SK-N-SH (cell line): ENCODE data around the gene CHST11. TPM values are rescaled to one million over a fixed set of nuclear protein-coding genes. Genes with fewer than 3 reads are reported as not detected.

Source experiments
- CTCF ChIA-PET: fragments of 300-600, 350-600 bp; formaldehyde crosslinking; extraction: SDS; loops from one replicate; lab custom pipeline; 2021; lab: Yijun Ruan, JAX
- POLR2A ChIA-PET: fragments of 350-600 bp; sonication (Branson Sonifier 250); formaldehyde crosslinking; extraction: SDS; loops from one replicate; lab custom pipeline; 2020; ENCODE audit warnings: antibody characterized with exemption, inconsistent platforms; lab: Yijun Ruan, JAX
- DNase-seq: peaks from one replicate; pipeline ENCODE4 v3.0.0; 2012
- H2AFZ ChIP-seq: fragments of 200-600 bp; sonication (generic); 2 replicates; pipeline ENCODE4 v1.8.1; 2016; ENCODE audit warnings: antibody characterized with exemption, mild to moderate bottlenecking, low read depth
- H3F3A ChIP-seq: fragments of 200-600 bp; sonication (generic); replicated peaks from 2 replicates; pipeline ENCODE3; 2016; ENCODE audit warnings: antibody characterized with exemption, mild to moderate bottlenecking; ENCODE audit not compliant: insufficient read depth
- H3K27ac ChIP-seq, 2 experiments: fragments of 200-500 bp in 1 of 2; fragments of 200-600 bp in 1 of 2; sonication (Bioruptor generic) in 1 of 2; sonication (generic), shearing (Covaris generic) in 1 of 2; 2 replicates each; pipeline versions ENCODE4 v1.5.1 to v1.6.1; 2014 to 2016; ENCODE audit warnings: low read depth in 2 of 2, inconsistent platforms in 1 of 2, low read length in 1 of 2, mild to moderate bottlenecking in 1 of 2, mixed read lengths in 1 of 2
- H3K27me3 ChIP-seq: fragments of 200-600 bp; sonication (generic), shearing (Covaris generic); 2 replicates; pipeline ENCODE4 v1.6.1; 2016; ENCODE audit warnings: mixed run types; ENCODE audit not compliant: insufficient read depth
- H3K36me3 ChIP-seq, 2 experiments: fragments of 200-500 bp in 1 of 2; fragments of 200-600 bp in 1 of 2; sonication (Bioruptor generic) in 1 of 2; sonication (generic) in 1 of 2; replicated peaks in 1 of 2; 2 replicates each; pipeline versions ENCODE3 to v1.5.1; 2014 to 2016; ENCODE audit warnings: low read length in 1 of 2, mild to moderate bottlenecking in 1 of 2; ENCODE audit not compliant: insufficient read depth in 2 of 2, control insufficient read depth in 1 of 2
- H3K4me1 ChIP-seq, 2 experiments: fragments of 200-500 bp in 1 of 2; fragments of 200-600 bp in 1 of 2; sonication (Bioruptor generic) in 1 of 2; sonication (generic), shearing (Covaris generic) in 1 of 2; 2 replicates each; pipeline versions ENCODE4 v1.5.1 to v1.6.1; 2014 to 2016; ENCODE audit warnings: low read depth in 1 of 2, low read length in 1 of 2, mixed run types in 1 of 2; ENCODE audit not compliant: insufficient read depth in 2 of 2, control insufficient read depth in 1 of 2
- H3K4me2 ChIP-seq: fragments of 200-600 bp; sonication (generic), shearing (Covaris generic); 2 replicates; pipeline ENCODE4 v1.6.1; 2017; ENCODE audit warnings: mixed run types
- H3K4me3 ChIP-seq, 2 experiments: fragments of 200-500 bp in 1 of 2; fragments of 200-600 bp in 1 of 2; sonication (Bioruptor generic) in 1 of 2; sonication (generic), shearing (Covaris generic) in 1 of 2; 2 replicates each; pipeline versions ENCODE4 v1.5.1 to v1.8.1; 2014 to 2016; ENCODE audit warnings: low read depth in 2 of 2, inconsistent platforms in 1 of 2, low read length in 1 of 2, mild to moderate bottlenecking in 1 of 2, mixed read lengths in 1 of 2, moderate library complexity in 1 of 2
- H3K79me2 ChIP-seq: fragments of 200-600 bp; sonication (generic); 2 replicates; pipeline ENCODE4 v1.8.1; 2017; ENCODE audit warnings: mild to moderate bottlenecking; ENCODE audit not compliant: insufficient read depth
- H3K9ac ChIP-seq: fragments of 200-600 bp; sonication (generic); 2 replicates; pipeline ENCODE4 v1.6.1; 2017; ENCODE audit warnings: mixed run types
- H3K9me2 ChIP-seq: fragments of 200-600 bp; sonication (generic); 2 replicates; pipeline ENCODE4 v1.6.1; 2017; ENCODE audit warnings: mixed run types
- H3K9me3 ChIP-seq: fragments of 200-600 bp; sonication (generic); 2 replicates; pipeline ENCODE4 v1.6.1; 2017; ENCODE audit warnings: mixed run types, mild to moderate bottlenecking, moderate library complexity
- H4K20me1 ChIP-seq: fragments of 200-600 bp; sonication (generic); 2 replicates; pipeline ENCODE4 v1.6.1; 2017; ENCODE audit warnings: mild to moderate bottlenecking, mixed run types; ENCODE audit not compliant: insufficient read depth
- EP300 ChIP-seq, 2 experiments: IDR thresholded peaks; 2 replicates each; pipeline versions ENCODE4 v1.4.0 to v1.6.1; 2012; ENCODE audit warnings: borderline replicate concordance in 1 of 2, low read depth in 1 of 2, low read length in 1 of 2
- JUND ChIP-seq: IDR thresholded peaks from 2 replicates; pipeline ENCODE4 v1.4.0; 2012
- MEF2A ChIP-seq: IDR thresholded peaks from 2 replicates; pipeline ENCODE4 v1.4.0; 2012; ENCODE audit warnings: low read depth, borderline replicate concordance
- MXI1 ChIP-seq: IDR thresholded peaks from 2 replicates; pipeline ENCODE4 v1.6.1; 2012; ENCODE audit warnings: mild to moderate bottlenecking, low read depth, low read length, improper control_type of control experiment
- RAD21 ChIP-seq: IDR thresholded peaks from 2 replicates; pipeline ENCODE4 v1.6.1; 2012; ENCODE audit warnings: mild to moderate bottlenecking, low read length
- RFX5 ChIP-seq: IDR thresholded peaks from 2 replicates; pipeline ENCODE4 v1.6.1; 2012; ENCODE audit warnings: mild to moderate bottlenecking, improper control_type of control experiment, low read length
- SIN3A ChIP-seq: IDR thresholded peaks from 2 replicates; pipeline ENCODE4 v1.6.1; 2012; ENCODE audit warnings: low read depth, mild to moderate bottlenecking, low read length, moderate library complexity, borderline replicate concordance
- WGBS: methylation state at CpG from one replicate; pipeline ENCODE4 v1.1.6; 2017; ENCODE audit warnings: low lambda C conversion rate; 5-methylcytosine and 5-hydroxymethylcytosine counted together
- polyA plus RNA-seq, 3 experiments: library from polyadenylated mRNA; depleted of rRNA; stranded (reverse); fragments of >200 nt; gene quantifications; 2 replicates each; pipeline ENCODE4 v1.2.3, GENCODE V29; 2012
- TF ChIP-seq, protein P1 (sequence below): IDR thresholded peaks from 2 replicates; pipeline ENCODE4 v1.4.0; 2012; ENCODE audit warnings: low read depth, borderline replicate concordance
- TF ChIP-seq, protein P2 (sequence below): IDR thresholded peaks from 2 replicates; pipeline ENCODE4 v1.4.0; 2012; ENCODE audit warnings: low read depth, borderline replicate concordance

Gene CHST11
- polyA plus RNA-seq, 1 of the 3 experiments (the other 2 are of a cell fraction): 18.6 TPM

- POLR2A ChIA-PET: interaction anchor here (0.6 to 0.9 kb wide), 2 partner anchors 20 to 22 kb away, joined by 3 read pairs; partner anchors contain the start of gene CHST11
- CTCF ChIA-PET: interaction anchor here (0.9 to 2.5 kb wide), 4 partner anchors 10 to 54 kb away, joined by 3 to 10 read pairs (median 4); no protein-coding TSS in a partner anchor
These were observed 21.0 kb upstream of the CHST11 start for GRCh38 chr12:104435765-104436164.

DNA sequence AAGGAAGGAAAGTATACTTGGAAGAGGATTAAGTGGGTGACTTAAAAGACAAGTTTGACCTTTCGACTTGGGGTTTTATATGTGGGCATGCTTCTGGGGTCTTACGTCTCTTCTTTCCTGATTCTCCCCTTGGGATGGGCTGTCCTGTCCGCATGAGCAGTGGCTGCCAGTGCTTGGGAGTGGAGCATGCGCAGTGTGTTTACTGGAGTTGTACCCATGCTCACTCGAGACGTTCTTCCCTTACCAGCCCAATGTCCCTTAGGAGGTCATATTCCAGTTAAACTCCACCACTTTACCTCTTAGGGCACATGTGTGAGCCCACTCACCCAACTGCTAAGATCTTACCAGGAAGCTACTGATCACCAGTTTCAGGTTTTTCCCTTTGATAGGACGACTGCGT lies 20.0 kb upstream of the CHST11 start:
- no peak for DNase-seq
- no peaks in the 10 kb centered on the region for H3K4me1 ChIP-seq
- H3K27ac ChIP-seq: no peak overlapping the region
- H3K9ac ChIP-seq: no peak overlapping the region
- TF ChIP-seq MXI1 (no peak), JUND (no peak), MEF2A (no peak), RAD21 (no peak), EP300 (IDR thresholded peaks at IDR 0.05; ENCODE audit: borderline replicate concordance in 1 of 2, low read depth in 1 of 2, low read length in 1 of 2) (no peak), RFX5 (no peak)
- TF ChIP-seq, protein P1, sequence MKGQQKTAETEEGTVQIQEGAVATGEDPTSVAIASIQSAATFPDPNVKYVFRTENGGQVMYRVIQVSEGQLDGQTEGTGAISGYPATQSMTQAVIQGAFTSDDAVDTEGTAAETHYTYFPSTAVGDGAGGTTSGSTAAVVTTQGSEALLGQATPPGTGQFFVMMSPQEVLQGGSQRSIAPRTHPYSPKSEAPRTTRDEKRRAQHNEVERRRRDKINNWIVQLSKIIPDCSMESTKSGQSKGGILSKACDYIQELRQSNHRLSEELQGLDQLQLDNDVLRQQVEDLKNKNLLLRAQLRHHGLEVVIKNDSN: no peak
- TF ChIP-seq, protein P2, sequence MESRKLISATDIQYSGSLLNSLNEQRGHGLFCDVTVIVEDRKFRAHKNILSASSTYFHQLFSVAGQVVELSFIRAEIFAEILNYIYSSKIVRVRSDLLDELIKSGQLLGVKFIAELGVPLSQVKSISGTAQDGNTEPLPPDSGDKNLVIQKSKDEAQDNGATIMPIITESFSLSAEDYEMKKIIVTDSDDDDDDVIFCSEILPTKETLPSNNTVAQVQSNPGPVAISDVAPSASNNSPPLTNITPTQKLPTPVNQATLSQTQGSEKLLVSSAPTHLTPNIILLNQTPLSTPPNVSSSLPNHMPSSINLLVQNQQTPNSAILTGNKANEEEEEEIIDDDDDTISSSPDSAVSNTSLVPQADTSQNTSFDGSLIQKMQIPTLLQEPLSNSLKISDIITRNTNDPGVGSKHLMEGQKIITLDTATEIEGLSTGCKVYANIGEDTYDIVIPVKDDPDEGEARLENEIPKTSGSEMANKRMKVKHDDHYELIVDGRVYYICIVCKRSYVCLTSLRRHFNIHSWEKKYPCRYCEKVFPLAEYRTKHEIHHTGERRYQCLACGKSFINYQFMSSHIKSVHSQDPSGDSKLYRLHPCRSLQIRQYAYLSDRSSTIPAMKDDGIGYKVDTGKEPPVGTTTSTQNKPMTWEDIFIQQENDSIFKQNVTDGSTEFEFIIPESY: no peak
- CTCF ChIA-PET: interaction anchor here (0.8 to 2.5 kb wide), 4 partner anchors 21 to 183 kb away, joined by 3 to 10 read pairs (median 5); no protein-coding TSS in a partner anchor
- no peaks in the 10 kb centered on the region for H3K36me3 ChIP-seq
- H3K9me3 ChIP-seq: no peaks in the 10 kb centered on the region
- H3F3A ChIP-seq: no peaks in the 10 kb centered on the region
- H3K4me2 ChIP-seq: no peak overlapping the region
- H3K27me3 ChIP-seq: peaks cover 7% of the 10 kb centered on the region; the same call in 1 of the 2 replicates
- no peak overlapping the region for H3K4me3 ChIP-seq
- WGBS: 77% methylated on average over 6 of the region's 8 CpGs
- no peaks in the 10 kb centered on the region for H3K9me2 ChIP-seq
- H4K20me1 ChIP-seq: no peaks in the 10 kb centered on the region
- H3K79me2 ChIP-seq: no peaks in the 10 kb centered on the region
- H2AFZ ChIP-seq: no peak overlapping the region
- POLR2A ChIA-PET: no interaction called here

More at GRCh38 chr12:104435765-104436164, 21.0 kb upstream of the CHST11 start:
- Histone ChIP-seq H3F3A (no peaks in the 10 kb centered on the region), H3K79me2 (no peaks in the 10 kb centered on the region), H3K4me2 (no peak overlapping the region), H2AFZ (no peak overlapping the region), H3K9me2 (no peaks in the 10 kb centered on the region), H3K4me1 (no peaks in the 10 kb centered on the region), H3K27me3 (peaks cover 7% of the 10 kb centered on the region; the same call in 1 of the 2 replicates), H4K20me1 (no peaks in the 10 kb centered on the region), H3K27ac (no peak overlapping the region), H3K9ac (no peak overlapping the region), H3K4me3 (no peak overlapping the region), H3K36me3 (no peaks in the 10 kb centered on the region), H3K9me3 (no peaks in the 10 kb centered on the region)
- WGBS: 34% methylated on average over 2 of the region's 3 CpGs
- no peak for DNase-seq
- TF ChIP-seq SIN3A: no peak
- TF ChIP-seq JUND: no peak
